Spleen (tissue), 11 donors: ENCODE data around the gene MYLK4. TPM values are rescaled to one million over a fixed set of nuclear protein-coding genes. Genes with fewer than 3 reads are reported as not detected.

ENCODE experiments used
- DNase-seq: peaks from one replicate; pipeline ENCODE4 v3.0.0-alpha.2; 2020
- H3K27ac ChIP-seq, 8 donors: fragments of 200-600 bp; sonication (generic) in 7 of 8; 1 replicate in 4 of 8; 2 replicates in 4 of 8; pipeline versions ENCODE4 v1.5.0 to v1.8.0; 2016 to 2021; ENCODE audit warnings: inconsistent platforms in 4 of 8, mild to moderate bottlenecking in 4 of 8, moderate library complexity in 1 of 8
- H3K27me3 ChIP-seq, 7 donors: fragments of 200-600 bp; sonication (generic) in 6 of 7; replicated peaks in 1 of 7; 1 replicate in 4 of 7; 2 replicates in 3 of 7; pipeline versions ENCODE4 v1.5.0 to v1.8.0; 2016 to 2021; ENCODE audit warnings: inconsistent platforms in 3 of 7, mild to moderate bottlenecking in 1 of 7
- H3K36me3 ChIP-seq, 6 donors: fragments of 200-600 bp; sonication (generic) in 5 of 6; 1 replicate in 4 of 6; 2 replicates in 2 of 6; pipeline versions ENCODE4 v1.5.0 to v1.8.0; 2016 to 2021; ENCODE audit warnings: inconsistent platforms in 2 of 6
- H3K4me1 ChIP-seq, 6 donors: fragments of 200-600 bp; sonication (generic) in 5 of 6; 1 replicate in 3 of 6; 2 replicates in 3 of 6; pipeline versions ENCODE4 v1.5.0 to v1.8.0; 2016 to 2021; ENCODE audit warnings: inconsistent platforms in 3 of 6
- H3K4me3 ChIP-seq, 8 donors: fragments of 200-600 bp; sonication (generic) in 7 of 8; 1 replicate in 4 of 8; 2 replicates in 4 of 8; pipeline versions ENCODE4 v1.5.0 to v1.8.0; 2016 to 2021; ENCODE audit warnings: inconsistent platforms in 4 of 8, mild to moderate bottlenecking in 4 of 8, moderate library complexity in 2 of 8
- H3K9me3 ChIP-seq, 8 donors: fragments of 200-600 bp; sonication (generic) in 7 of 8; 1 replicate in 4 of 8; 2 replicates in 4 of 8; pipeline versions ENCODE4 v1.5.0 to v1.8.0; 2016 to 2021; ENCODE audit warnings: inconsistent platforms in 4 of 8
- POLR2A ChIP-seq, 3 donors: fragments of 450-650 bp; IDR thresholded peaks; one replicate each; pipeline ENCODE4 v1.5.1; 2017; ENCODE audit warnings: antibody characterized with exemption in 3 of 3, mild to moderate bottlenecking in 1 of 3
- POLR2AphosphoS5 ChIP-seq, 3 donors: sonication (generic); formaldehyde crosslinking; IDR thresholded peaks; one replicate each; pipeline ENCODE4 v1.5.1; 2017; ENCODE audit warnings: antibody characterized with exemption in 3 of 3
- WGBS, 5 donors: extraction: QIAGEN DNeasy Blood & Tissue Kit in 3 of 5; methylation state at CpG; one replicate each; pipeline versions ENCODE4 v1.1.5 to v1.1.7; 2013 to 2018; 5-methylcytosine and 5-hydroxymethylcytosine counted together
- intact Hi-C: fragments of 100-400 bp; cut with DNase I; formaldehyde crosslinking; loops from one replicate; pipeline ENCODE4 v1.15.0; 2023; ENCODE audit warnings: low total_unique reads
- polyA plus RNA-seq, 3 donors: library from polyadenylated mRNA; stranded (reverse); fragments of 200-250 nt; gene quantifications; one replicate each; pipeline ENCODE4 v1.2.1, GENCODE V29; 2013
- total RNA-seq, 7 donors: library from RNA; depleted of rRNA in 3 of 7; stranded (reverse); fragments of >200 nt in 3 of 7; fragmentation: NEBNext Ultra II Directional in 4 of 7; extraction: Animal tissue kit (Norgen Biotek cat#: 25700) in 4 of 7; gene quantifications; one replicate each; pipeline versions ENCODE4 v1.1.0 to v1.2.1, GENCODE V29; 2016 to 2021
- TF ChIP-seq, protein P1 (sequence below), 11 experiments: fragments of 200-600 bp in 7 of 11; fragments of 450-650 bp in 4 of 11; sonication (generic) in 4 of 11; IDR thresholded peaks in 8 of 11; conservative IDR thresholded peaks in 3 of 11; 1 replicate in 7 of 11; 2 replicates in 4 of 11; pipeline versions ENCODE4 v1.4.0 to v1.8.0; 2016 to 2021; ENCODE audit warnings: antibody characterized with exemption in 11 of 11, inconsistent platforms in 4 of 11, mild to moderate bottlenecking in 1 of 11
- donor health status: healthy with polysubstance abuse.
- donor health status: DM: no; HTN: no; CAD: no; lungs with moderate emphysema.
- donor health status: DM: no; HTN: no; CAD: no.
- donor health status: Bipolar disorder and iron deficiency.
- donor health status: healthy.
- donor health status: DM: no; HTN: no; CAD: no.
- donor health status: DM: yes; HTN: yes; CAD: no.

MYLK4 gene
- total and polyA plus RNA-seq, 10 donors = 0.21 to 1.9 (median 0.76) TPM

GRCh38 chr6:2734488-2735166 lies 16.1 kb downstream of the MYLK4 start:
- Histone ChIP-seq H3K9me3 (no peaks in the 10 kb centered on the region), H3K4me1 (peaks cover 0 to 4% (median 0%) of the 10 kb centered on the region in 6 donors), H3K27ac (no peak overlapping the region), H3K4me3 (no peak overlapping the region), H3K27me3 (no peaks in the 10 kb centered on the region), H3K36me3 (no peaks in the 10 kb centered on the region)
- DNase-seq = no peak
- intact Hi-C loops = no loop called here
- no peak for TF ChIP-seq POLR2A (IDR thresholded peaks at IDR 0.05)
- TF ChIP-seq POLR2AphosphoS5 (IDR thresholded peaks at IDR 0.05) = no peak
- TF ChIP-seq, protein P1, sequence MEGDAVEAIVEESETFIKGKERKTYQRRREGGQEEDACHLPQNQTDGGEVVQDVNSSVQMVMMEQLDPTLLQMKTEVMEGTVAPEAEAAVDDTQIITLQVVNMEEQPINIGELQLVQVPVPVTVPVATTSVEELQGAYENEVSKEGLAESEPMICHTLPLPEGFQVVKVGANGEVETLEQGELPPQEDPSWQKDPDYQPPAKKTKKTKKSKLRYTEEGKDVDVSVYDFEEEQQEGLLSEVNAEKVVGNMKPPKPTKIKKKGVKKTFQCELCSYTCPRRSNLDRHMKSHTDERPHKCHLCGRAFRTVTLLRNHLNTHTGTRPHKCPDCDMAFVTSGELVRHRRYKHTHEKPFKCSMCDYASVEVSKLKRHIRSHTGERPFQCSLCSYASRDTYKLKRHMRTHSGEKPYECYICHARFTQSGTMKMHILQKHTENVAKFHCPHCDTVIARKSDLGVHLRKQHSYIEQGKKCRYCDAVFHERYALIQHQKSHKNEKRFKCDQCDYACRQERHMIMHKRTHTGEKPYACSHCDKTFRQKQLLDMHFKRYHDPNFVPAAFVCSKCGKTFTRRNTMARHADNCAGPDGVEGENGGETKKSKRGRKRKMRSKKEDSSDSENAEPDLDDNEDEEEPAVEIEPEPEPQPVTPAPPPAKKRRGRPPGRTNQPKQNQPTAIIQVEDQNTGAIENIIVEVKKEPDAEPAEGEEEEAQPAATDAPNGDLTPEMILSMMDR (IDR thresholded peaks at IDR 0.05 in 8 of 11, conservative IDR thresholded peaks at IDR 0.05 in 3 of 11) = no peak
- WGBS, 5 donors = 79 to 91% (median 85%) methylated on average over 2 of the region's 2 CpGs

DNA sequence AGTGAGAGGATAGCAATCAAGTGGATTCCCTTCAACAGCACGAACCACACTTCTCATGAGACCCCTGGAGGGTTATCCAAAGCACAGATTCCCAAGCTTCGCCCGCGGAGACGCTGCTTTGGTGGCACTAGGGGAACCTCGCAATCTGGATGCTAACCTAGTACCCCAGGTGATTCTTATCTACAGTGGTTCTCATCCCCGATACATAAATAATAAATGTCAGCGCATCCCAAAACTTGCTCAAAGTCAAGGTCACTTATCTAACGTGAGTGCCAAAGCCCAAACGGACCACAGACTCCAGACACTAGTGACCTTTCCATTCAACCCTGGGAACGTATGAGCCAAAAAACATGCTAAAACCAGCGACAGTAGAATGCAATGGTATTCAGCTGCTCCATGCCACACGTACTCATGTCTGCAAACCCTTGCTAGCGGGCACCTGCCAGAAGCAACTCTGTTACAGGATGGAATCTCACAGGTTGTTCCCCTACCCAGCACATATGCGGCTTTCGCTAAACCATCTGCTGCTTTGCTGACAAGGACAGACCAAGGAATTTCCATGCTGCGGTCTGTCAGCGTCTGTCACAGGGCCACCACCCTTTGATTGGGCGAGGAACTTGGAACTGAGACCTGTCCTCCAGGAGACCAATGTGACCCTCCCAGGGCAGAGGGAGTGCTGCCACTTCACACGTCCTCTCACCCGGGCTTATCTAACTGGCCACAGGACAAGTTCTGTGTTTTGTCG lies 16.8 kb downstream of the MYLK4 start:
- Histone ChIP-seq H3K9me3 (no peaks in the 10 kb centered on the region), H3K27ac (peak overlapping the region in 4 of 8 donors; percentile 22 to 68 (median 58)), H3K4me1 (peaks cover 0 to 4% (median 0%) of the 10 kb centered on the region in 6 donors), H3K27me3 (no peaks in the 10 kb centered on the region), H3K4me3 (no peak overlapping the region), H3K36me3 (no peaks in the 10 kb centered on the region)
- TF ChIP-seq, protein P1 (IDR thresholded peaks at IDR 0.05 in 8 of 11, conservative IDR thresholded peaks at IDR 0.05 in 3 of 11) = no peak
- TF ChIP-seq POLR2AphosphoS5 (IDR thresholded peaks at IDR 0.05) = no peak
- TF ChIP-seq POLR2A (IDR thresholded peaks at IDR 0.05) = no peak
- DNase-seq = no peak
- WGBS, 5 donors = 87 to 93% (median 89%) methylated on average over 22 of the region's 22 CpGs
- intact Hi-C loops = no loop called here

DNA sequence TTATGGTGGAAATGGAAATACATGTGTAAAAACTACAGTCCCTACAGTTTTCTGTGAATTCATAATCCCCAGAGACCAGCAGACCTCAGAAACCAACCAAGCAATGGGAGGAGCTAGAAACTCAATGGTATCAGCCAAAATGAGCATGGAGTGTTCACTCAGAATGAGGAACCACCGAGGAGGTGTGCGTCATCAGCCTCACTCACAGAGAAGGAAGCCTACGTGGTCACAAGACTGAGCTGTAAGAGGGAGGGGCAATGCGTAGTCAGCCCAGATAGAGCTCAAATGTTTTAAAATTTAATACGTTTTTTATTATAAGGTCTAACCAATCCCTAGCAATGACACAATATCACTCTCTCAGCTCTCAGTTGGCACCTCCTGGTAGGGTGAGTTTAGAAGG lies 17.4 kb downstream of the MYLK4 start:
- Histone ChIP-seq H3K9me3 (no peaks in the 10 kb centered on the region), H3K4me3 (no peak overlapping the region), H3K27ac (peak overlapping the region in 4 of 8 donors; percentile 22 to 68 (median 58)), H3K36me3 (no peaks in the 10 kb centered on the region), H3K4me1 (peaks cover 0 to 4% (median 0%) of the 10 kb centered on the region in 6 donors), H3K27me3 (no peaks in the 10 kb centered on the region)
- DNase-seq = peak; percentile 90
- intact Hi-C loops = no loop called here
- TF ChIP-seq POLR2AphosphoS5 (IDR thresholded peaks at IDR 0.05) (peak in 1 of 3 donors; percentile 51), POLR2A (IDR thresholded peaks at IDR 0.05) (no peak)
- WGBS, 5 donors = 17 to 60% (median 34%) methylated on average over 5 of the region's 5 CpGs

DNA sequence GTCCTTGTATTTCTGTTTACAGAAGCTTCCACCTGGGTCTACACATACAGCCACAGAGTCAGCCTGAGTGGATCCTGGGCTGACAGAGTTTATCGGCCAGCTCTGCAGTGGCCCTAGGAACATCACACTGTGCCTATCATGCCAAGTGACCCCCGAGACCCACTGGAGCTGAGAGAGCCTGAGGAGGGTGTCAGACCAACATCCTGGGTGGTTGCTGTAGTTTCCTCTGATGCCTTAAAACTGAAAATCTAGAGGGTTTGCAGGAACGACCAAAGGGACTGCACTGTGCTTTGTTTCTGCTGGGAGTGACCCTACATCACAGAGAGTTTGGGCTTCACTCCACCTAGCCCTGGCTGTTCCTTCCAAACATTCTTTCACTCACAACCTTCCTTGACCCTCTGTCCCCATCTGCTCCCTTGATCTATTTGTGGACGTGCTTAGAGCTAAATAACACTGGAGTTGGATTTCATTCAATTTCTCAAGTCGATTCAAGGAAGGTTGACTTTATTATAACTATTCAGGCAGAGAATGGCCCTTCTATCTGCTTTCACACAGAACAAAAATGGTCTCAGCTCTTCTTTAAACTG lies 18.1 kb downstream of the MYLK4 start:
- no peak overlapping the region for H3K4me3 ChIP-seq
- DNase-seq = no peak
- H3K9me3 ChIP-seq = no peaks in the 10 kb centered on the region
- no peaks in the 10 kb centered on the region for H3K36me3 ChIP-seq
- H3K27me3 ChIP-seq = no peaks in the 10 kb centered on the region
- no peaks in the 10 kb centered on the region for H3K4me1 ChIP-seq
- 40 to 62% (median 49%) methylated on average over 5 of the region's 5 CpGs for WGBS, 5 donors
- peak overlapping the region in 3 of 8 donors; percentile 49 to 68 (median 67) for H3K27ac ChIP-seq
- intact Hi-C loops = no loop called here
- TF ChIP-seq, protein P1 (IDR thresholded peaks at IDR 0.05 in 8 of 11, conservative IDR thresholded peaks at IDR 0.05 in 3 of 11) = no peak
- TF ChIP-seq POLR2AphosphoS5 (IDR thresholded peaks at IDR 0.05) (no peak), POLR2A (IDR thresholded peaks at IDR 0.05) (no peak)
